ENCODE measurements around the gene CHPF.

DNA sequence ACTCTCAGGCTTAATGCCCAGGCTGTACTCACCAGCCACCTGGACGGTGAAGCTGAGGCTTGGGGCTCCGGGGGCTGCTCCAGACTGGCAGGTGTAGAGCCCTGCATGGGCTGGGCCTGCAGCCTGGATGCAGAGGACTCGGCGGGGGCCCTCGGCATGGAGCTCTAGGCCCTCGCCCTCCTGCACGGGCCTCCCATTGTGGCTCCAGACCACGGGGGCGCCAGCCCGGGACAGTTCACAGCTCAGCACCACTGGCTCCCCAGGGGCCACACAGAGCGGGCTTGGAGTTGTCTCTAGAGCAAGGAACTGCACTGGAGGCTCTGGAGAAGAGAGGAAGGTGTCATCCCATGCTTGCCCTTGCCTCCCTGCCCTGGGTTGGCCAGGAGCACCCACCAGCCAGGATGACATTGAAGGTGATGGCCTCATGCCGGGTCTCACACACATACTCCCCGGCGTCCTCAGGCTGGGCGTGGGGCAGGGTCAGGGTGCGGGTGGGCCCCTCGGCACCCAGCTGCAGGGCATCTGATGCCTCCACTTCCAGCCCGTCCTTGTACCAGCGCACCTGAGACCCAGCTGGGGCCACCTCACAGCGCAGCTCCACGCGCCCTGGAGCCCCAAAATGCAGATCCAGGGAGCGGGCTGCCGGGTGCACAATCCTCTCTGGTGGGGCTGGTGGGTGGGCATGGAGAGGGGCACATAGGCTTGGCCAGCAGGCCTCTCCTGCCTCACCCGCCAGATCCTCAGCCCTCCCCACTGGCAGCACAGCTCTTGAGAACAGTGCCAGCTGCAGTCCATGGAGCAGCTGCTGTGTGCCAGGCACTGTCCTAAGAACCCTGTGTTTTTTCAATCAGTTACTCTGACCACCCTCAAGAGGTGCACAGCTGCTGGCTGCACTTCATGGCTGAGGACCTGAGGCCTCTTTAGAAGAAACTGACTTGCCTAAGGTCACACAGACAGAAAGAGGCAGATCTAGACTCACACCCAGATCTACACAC is 14.5 kb upstream of the CHPF start:
- TF ChIP-seq POLR2A (IDR thresholded peaks at IDR 0.05; ENCODE audit: low read length) (no peak), GATA1 (IDR thresholded peaks at IDR 0.05; ENCODE audit: low read depth, low read length) (no peak)

Measured in erythroblast (primary cell).